WTC11 (cell line): ENCODE data around the gene EFHC2. TPM values are rescaled to one million over a fixed set of nuclear protein-coding genes. Genes with fewer than 3 reads are reported as not detected.
A peak's percentile ranks its signal among the peaks of the same experiment; 100 is the strongest.

Experiments
- ATAC-seq: fragments of 200-7000 bp; cut with Tn5 transposase; 2 replicates; pipeline ENCODE4 v1.10.0; 2021; ENCODE audit warnings: mild to moderate bottlenecking, moderate library complexity
- CTCF ChIA-PET: fragments of 300-600 bp; sonication (Branson Sonifier 250); formaldehyde crosslinking; loops from one replicate; lab custom pipeline; 2021; ENCODE audit warnings: antibody characterized with exemption; lab: Charles Lee
- POLR2A ChIA-PET: fragments of 350-600 bp; sonication (Branson Sonifier 250); formaldehyde crosslinking; loops from one replicate; lab custom pipeline; 2021; ENCODE audit warnings: antibody characterized with exemption; lab: Charles Lee
- DNase-seq: peaks from one replicate; pipeline ENCODE4 v3.0.0; 2021; ENCODE audit warnings: low spot score
- H3K27ac Mint-ChIP-seq: 2 replicates; pipeline ENCODE4 v1.8.0; 2021; ENCODE audit warnings: mixed read lengths
- H3K27me3 Mint-ChIP-seq: 2 replicates; pipeline ENCODE4 v1.8.0; 2021; ENCODE audit warnings: low read depth, mild to moderate bottlenecking, moderate library complexity, mixed read lengths
- H3K36me3 Mint-ChIP-seq: 2 replicates; pipeline ENCODE4 v1.8.0; 2021; ENCODE audit warnings: mixed read lengths
- H3K4me1 Mint-ChIP-seq: 2 replicates; pipeline ENCODE4 v1.8.0; 2022; ENCODE audit warnings: mixed read lengths
- H3K4me3 Mint-ChIP-seq: 2 replicates; pipeline ENCODE4 v1.8.0; 2021; ENCODE audit warnings: mild to moderate bottlenecking, moderate library complexity, mixed read lengths
- H3K9me3 Mint-ChIP-seq: 2 replicates; pipeline ENCODE4 v1.8.0; 2021; ENCODE audit warnings: mixed read lengths
- AR ChIP-seq: fragments of 250-450 bp; sonication (Bioruptor Pico); IDR thresholded peaks from 2 replicates; pipeline ENCODE4 v1.9.0; 2021; ENCODE audit warnings: mild to moderate bottlenecking
- ARID4B ChIP-seq: sonication (generic); formaldehyde crosslinking; IDR thresholded peaks from 2 replicates; pipeline ENCODE4 v1.8.0; 2023; ENCODE audit warnings: missing genetic modification reagents, mild to moderate bottlenecking, borderline replicate concordance
- E2F1 ChIP-seq: sonication (generic); formaldehyde crosslinking; IDR thresholded peaks from 2 replicates; pipeline ENCODE4 v1.8.0; 2022; ENCODE audit warnings: mild to moderate bottlenecking, missing genetic modification reagents
- FOXP4 ChIP-seq: sonication (generic); formaldehyde crosslinking; IDR thresholded peaks from 2 replicates; pipeline ENCODE4 v1.8.0; 2022; ENCODE audit warnings: mild to moderate bottlenecking, missing genetic modification reagents
- JUN ChIP-seq: sonication (generic); formaldehyde crosslinking; IDR thresholded peaks from 2 replicates; pipeline ENCODE4 v1.8.0; 2023; ENCODE audit warnings: mild to moderate bottlenecking, missing genetic modification reagents
- MLX ChIP-seq: sonication (generic); formaldehyde crosslinking; IDR thresholded peaks from 2 replicates; pipeline ENCODE4 v1.8.1; 2023; ENCODE audit warnings: mild to moderate bottlenecking, missing genetic modification reagents, moderate library complexity
- NFYB ChIP-seq: sonication (generic); formaldehyde crosslinking; conservative IDR thresholded peaks from 2 replicates; pipeline ENCODE4 v1.8.0; 2022; ENCODE audit warnings: low read depth, missing genetic modification reagents
- NR3C1 ChIP-seq: sonication (generic); formaldehyde crosslinking; conservative IDR thresholded peaks from 2 replicates; pipeline ENCODE4 v1.8.1; 2023; ENCODE audit warnings: low read depth, mild to moderate bottlenecking, missing genetic modification reagents
- ZBTB21 ChIP-seq: sonication (generic); formaldehyde crosslinking; IDR thresholded peaks from 2 replicates; pipeline ENCODE4 v1.8.1; 2023; ENCODE audit warnings: mild to moderate bottlenecking, missing genetic modification reagents, borderline replicate concordance
- ZNF416 ChIP-seq: fragments of 250-450 bp; sonication (Bioruptor Pico); IDR thresholded peaks from 2 replicates; pipeline ENCODE4 v1.9.0; 2021; ENCODE audit warnings: mild to moderate bottlenecking, inconsistent platforms
- total RNA-seq: library from RNA; stranded (reverse); gene quantifications from 3 replicates; pipeline ENCODE4 v1.2.3, GENCODE V29; 2021
- TF ChIP-seq, protein P1 (sequence below): fragments of 250-450 bp; sonication (Bioruptor Pico); IDR thresholded peaks from 2 replicates; pipeline ENCODE4 v2.1.2; 2022; ENCODE audit warnings: mild to moderate bottlenecking, moderate library complexity
- TF ChIP-seq, protein P2 (sequence below): sonication (generic); formaldehyde crosslinking; IDR thresholded peaks from 2 replicates; pipeline ENCODE4 v1.8.1; 2022; ENCODE audit warnings: missing genetic modification reagents, borderline replicate concordance
- TF ChIP-seq, protein P3 (sequence below): fragments of 250-450 bp; sonication (Bioruptor Pico); IDR thresholded peaks from 2 replicates; pipeline ENCODE4 v1.9.0; 2021; ENCODE audit warnings: mild to moderate bottlenecking, borderline replicate concordance

Gene EFHC2
- total RNA-seq, 1 experiment from 2014 or later: 2.1 TPM

DNA sequence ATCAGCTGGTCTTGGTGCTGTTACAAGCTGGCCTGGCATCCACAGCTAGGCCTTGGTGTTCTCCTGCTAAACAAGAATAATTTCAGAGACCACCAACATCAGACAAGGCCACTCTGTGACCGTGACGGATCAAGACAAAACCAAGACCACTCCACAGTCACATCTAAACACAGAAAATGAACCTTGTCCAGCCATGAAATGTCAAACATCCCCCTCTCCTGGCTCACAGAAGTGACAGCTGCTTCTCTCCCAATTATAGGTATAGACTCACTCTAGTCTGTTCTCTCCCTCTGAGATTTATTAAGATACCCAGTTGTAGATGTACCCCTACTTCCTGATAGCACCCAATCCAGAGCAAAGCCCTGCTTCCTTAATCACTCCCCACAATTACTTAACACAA lies 40.4 kb downstream of the EFHC2 start (continued):
- TF ChIP-seq FOXP4 (CRISPR knock-in tag) (no peak), NR3C1 (no peak), ARID4B (CRISPR knock-in tag) (no peak)

DNA sequence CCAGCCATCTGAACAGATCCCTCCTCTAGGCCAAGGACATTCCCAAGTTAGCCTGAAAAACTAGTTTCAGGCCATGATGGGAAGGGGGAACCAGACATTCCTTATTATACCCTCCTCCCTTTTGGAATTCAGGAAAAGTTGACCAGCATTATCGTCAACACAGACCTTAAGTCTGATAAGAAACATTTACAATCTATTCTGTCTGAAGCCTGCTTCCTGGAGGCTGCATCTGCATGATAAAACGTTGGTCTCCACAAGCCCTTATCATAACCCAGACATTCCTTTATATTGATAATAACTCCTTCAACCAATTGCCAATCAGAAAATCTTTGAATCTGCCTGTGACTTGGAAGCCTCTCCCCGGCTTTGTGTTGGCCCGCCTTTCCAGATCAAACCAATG lies 44.3 kb downstream of the EFHC2 start:
- Mint-ChIP-seq H3K27ac (0 out of 2 replicates have a peak overlapping the region, but pooled peaks have one; percentile 27), H3K4me1 (peaks cover 9% of the 10 kb centered on the region), H3K4me3 (no peak overlapping the region), H3K36me3 (peaks cover 6% of the 10 kb centered on the region; the same call in 1 of the 2 replicates), H3K9me3 (no peaks in the 10 kb centered on the region), H3K27me3 (no peaks in the 10 kb centered on the region; the same call in 1 of the 2 replicates)
- ChIA-PET CTCF (no interaction called here), POLR2A (no interaction called here)
- ATAC-seq (no peak), DNase-seq (no peak)
- TF ChIP-seq, protein P1, sequence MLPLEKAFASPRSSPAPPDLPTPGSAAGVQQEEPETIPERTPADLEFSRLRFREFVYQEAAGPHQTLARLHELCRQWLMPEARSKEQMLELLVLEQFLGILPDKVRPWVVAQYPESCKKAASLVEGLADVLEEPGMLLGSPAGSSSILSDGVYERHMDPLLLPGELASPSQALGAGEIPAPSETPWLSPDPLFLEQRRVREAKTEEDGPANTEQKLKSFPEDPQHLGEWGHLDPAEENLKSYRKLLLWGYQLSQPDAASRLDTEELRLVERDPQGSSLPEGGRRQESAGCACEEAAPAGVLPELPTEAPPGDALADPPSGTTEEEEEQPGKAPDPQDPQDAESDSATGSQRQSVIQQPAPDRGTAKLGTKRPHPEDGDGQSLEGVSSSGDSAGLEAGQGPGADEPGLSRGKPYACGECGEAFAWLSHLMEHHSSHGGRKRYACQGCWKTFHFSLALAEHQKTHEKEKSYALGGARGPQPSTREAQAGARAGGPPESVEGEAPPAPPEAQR (CRISPR knock-in tag): no peak
- TF ChIP-seq NFYB (CRISPR knock-in tag) (no peak), E2F1 (CRISPR knock-in tag) (no peak), FOXP4 (CRISPR knock-in tag) (no peak), AR (CRISPR knock-in tag) (no peak), MLX (CRISPR knock-in tag) (no peak), ZBTB21 (no peak), JUN (CRISPR knock-in tag) (no peak), ZNF416 (CRISPR knock-in tag) (no peak)
- TF ChIP-seq, protein P2, sequence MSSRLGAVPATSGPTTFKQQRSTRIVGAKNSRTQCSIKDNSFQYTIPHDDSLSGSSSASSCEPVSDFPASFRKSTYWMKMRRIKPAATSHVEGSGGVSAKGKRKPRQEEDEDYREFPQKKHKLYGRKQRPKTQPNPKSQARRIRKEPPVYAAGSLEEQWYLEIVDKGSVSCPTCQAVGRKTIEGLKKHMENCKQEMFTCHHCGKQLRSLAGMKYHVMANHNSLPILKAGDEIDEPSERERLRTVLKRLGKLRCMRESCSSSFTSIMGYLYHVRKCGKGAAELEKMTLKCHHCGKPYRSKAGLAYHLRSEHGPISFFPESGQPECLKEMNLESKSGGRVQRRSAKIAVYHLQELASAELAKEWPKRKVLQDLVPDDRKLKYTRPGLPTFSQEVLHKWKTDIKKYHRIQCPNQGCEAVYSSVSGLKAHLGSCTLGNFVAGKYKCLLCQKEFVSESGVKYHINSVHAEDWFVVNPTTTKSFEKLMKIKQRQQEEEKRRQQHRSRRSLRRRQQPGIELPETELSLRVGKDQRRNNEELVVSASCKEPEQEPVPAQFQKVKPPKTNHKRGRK (CRISPR knock-in tag): no peak
- TF ChIP-seq, protein P3, sequence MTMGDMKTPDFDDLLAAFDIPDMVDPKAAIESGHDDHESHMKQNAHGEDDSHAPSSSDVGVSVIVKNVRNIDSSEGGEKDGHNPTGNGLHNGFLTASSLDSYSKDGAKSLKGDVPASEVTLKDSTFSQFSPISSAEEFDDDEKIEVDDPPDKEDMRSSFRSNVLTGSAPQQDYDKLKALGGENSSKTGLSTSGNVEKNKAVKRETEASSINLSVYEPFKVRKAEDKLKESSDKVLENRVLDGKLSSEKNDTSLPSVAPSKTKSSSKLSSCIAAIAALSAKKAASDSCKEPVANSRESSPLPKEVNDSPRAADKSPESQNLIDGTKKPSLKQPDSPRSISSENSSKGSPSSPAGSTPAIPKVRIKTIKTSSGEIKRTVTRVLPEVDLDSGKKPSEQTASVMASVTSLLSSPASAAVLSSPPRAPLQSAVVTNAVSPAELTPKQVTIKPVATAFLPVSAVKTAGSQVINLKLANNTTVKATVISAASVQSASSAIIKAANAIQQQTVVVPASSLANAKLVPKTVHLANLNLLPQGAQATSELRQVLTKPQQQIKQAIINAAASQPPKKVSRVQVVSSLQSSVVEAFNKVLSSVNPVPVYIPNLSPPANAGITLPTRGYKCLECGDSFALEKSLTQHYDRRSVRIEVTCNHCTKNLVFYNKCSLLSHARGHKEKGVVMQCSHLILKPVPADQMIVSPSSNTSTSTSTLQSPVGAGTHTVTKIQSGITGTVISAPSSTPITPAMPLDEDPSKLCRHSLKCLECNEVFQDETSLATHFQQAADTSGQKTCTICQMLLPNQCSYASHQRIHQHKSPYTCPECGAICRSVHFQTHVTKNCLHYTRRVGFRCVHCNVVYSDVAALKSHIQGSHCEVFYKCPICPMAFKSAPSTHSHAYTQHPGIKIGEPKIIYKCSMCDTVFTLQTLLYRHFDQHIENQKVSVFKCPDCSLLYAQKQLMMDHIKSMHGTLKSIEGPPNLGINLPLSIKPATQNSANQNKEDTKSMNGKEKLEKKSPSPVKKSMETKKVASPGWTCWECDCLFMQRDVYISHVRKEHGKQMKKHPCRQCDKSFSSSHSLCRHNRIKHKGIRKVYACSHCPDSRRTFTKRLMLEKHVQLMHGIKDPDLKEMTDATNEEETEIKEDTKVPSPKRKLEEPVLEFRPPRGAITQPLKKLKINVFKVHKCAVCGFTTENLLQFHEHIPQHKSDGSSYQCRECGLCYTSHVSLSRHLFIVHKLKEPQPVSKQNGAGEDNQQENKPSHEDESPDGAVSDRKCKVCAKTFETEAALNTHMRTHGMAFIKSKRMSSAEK (CRISPR knock-in tag): no peak
